ENCODE results near the gene NSUN4. TPM values are rescaled to one million over a fixed set of nuclear protein-coding genes. Genes with fewer than 3 reads are reported as not detected.
"Not testable (repeated sequence)": the region's sequence is repeated elsewhere in the genome, so short reads cannot be mapped to it uniquely, and the experiment has no call there.

The NSUN4 gene
- total RNA-seq, 1 donor from 2014 or later, result 24.8 TPM

- DNase-seq (ENCODE audit: low spot score); ATAC-seq; intact Hi-C loops (cut with DNase I): not testable (repeated sequence)
Observed at GRCh38 chr1:46322191-46322590, 18.4 kb upstream of the NSUN4 start.

- DNase-seq (ENCODE audit: low spot score); intact Hi-C loops (cut with DNase I); ATAC-seq: not testable (repeated sequence)
Observed at GRCh38 chr1:46325285-46326076, 15.1 kb upstream of the NSUN4 start.

- DNase-seq (ENCODE audit: low spot score); intact Hi-C loops (cut with DNase I); ATAC-seq: not testable (repeated sequence)
Observed at GRCh38 chr1:46328182-46328581, 12.4 kb upstream of the NSUN4 start.

- ATAC-seq; DNase-seq (ENCODE audit: low spot score); intact Hi-C loops (cut with DNase I): not testable (repeated sequence)
Observed at GRCh38 chr1:46329807-46330206, 10.8 kb upstream of the NSUN4 start.

- intact Hi-C loops (cut with DNase I); ATAC-seq: not testable (repeated sequence)
Observed at GRCh38 chr1:46330381-46330780, 10.2 kb upstream of the NSUN4 start.

GRCh38 chr1:46331786-46332540, 8.6 kb upstream of the NSUN4 start:
- intact Hi-C loops (cut with DNase I); ATAC-seq; DNase-seq (ENCODE audit: low spot score): not testable (repeated sequence)

More at GRCh38 chr1:46330381-46330780, 10.2 kb upstream of the NSUN4 start:
- not testable (repeated sequence) for DNase-seq (ENCODE audit: low spot score)

GRCh38 chr1:46333300-46334029, 7.1 kb upstream of the NSUN4 start:
- intact Hi-C loops (cut with DNase I), result no loop called here
- ATAC-seq (no peak), DNase-seq (ENCODE audit: low spot score) (no peak)

- no peak for DNase-seq (ENCODE audit: low spot score)
- ATAC-seq, result no peak
- intact Hi-C loops (cut with DNase I), result no loop called here
Observed at GRCh38 chr1:46334030-46334384, 6.6 kb upstream of the NSUN4 start.

- intact Hi-C loops (cut with DNase I), result no loop called here
- no peak for ATAC-seq
- DNase-seq (ENCODE audit: low spot score), result no peak
Observed at GRCh38 chr1:46335081-46335480, 5.5 kb upstream of the NSUN4 start.

GRCh38 chr1:46337409-46337808, 3.2 kb upstream of the NSUN4 start:
- DNase-seq (ENCODE audit: low spot score); intact Hi-C loops (cut with DNase I); ATAC-seq: not testable (repeated sequence)

- intact Hi-C loops (cut with DNase I), result no loop called here
- no peak for DNase-seq (ENCODE audit: low spot score)
- ATAC-seq, result no peak
Observed at GRCh38 chr1:46341222-46342083, 846 bp downstream of the NSUN4 start.

GRCh38 chr1:46342084-46342656, 1.6 kb downstream of the NSUN4 start:
- intact Hi-C loops (cut with DNase I), result no loop called here
- ATAC-seq (no peak), DNase-seq (ENCODE audit: low spot score) (no peak)

- intact Hi-C loops (cut with DNase I), result no loop called here
- DNase-seq (ENCODE audit: low spot score) (no peak), ATAC-seq (no peak)
Observed at GRCh38 chr1:46342677-46343350, 2.2 kb downstream of the NSUN4 start.

GRCh38 chr1:46343351-46343695, 2.7 kb downstream of the NSUN4 start:
- ATAC-seq (no peak), DNase-seq (ENCODE audit: low spot score) (no peak)
- intact Hi-C loops (cut with DNase I), result no loop called here

GRCh38 chr1:46343705-46344104, 3.1 kb downstream of the NSUN4 start:
- intact Hi-C loops (cut with DNase I), result no loop called here
- DNase-seq (ENCODE audit: low spot score) (no peak), ATAC-seq (no peak)

- ATAC-seq (no peak), DNase-seq (ENCODE audit: low spot score) (no peak)
- intact Hi-C loops (cut with DNase I), result no loop called here
Observed at GRCh38 chr1:46344481-46344880, 3.9 kb downstream of the NSUN4 start.

- ATAC-seq, result no peak
- DNase-seq (ENCODE audit: low spot score), result no peak
- intact Hi-C loops (cut with DNase I), result no loop called here
Observed at GRCh38 chr1:46345281-46345680, 4.7 kb downstream of the NSUN4 start.

- intact Hi-C loops (cut with DNase I), result no loop called here
- ATAC-seq (no peak), DNase-seq (ENCODE audit: low spot score) (no peak)
Observed at GRCh38 chr1:46352363-46352762, 11.8 kb downstream of the NSUN4 start.

Measured in sciatic nerve (tissue), 2 donors.